CD14-positive monocyte (primary cell): Measurements from ENCODE around the gene PELI2. TPM values are rescaled to one million over a fixed set of nuclear protein-coding genes. Genes with fewer than 3 reads are reported as not detected.

ENCODE experiments used
- DNase-seq, 3 donors: peaks; one replicate each; pipeline ENCODE4 v3.0.0-alpha.2; 2011 to 2022
- H2AFZ ChIP-seq: 2 replicates; pipeline ENCODE4 v1.6.0; 2012; ENCODE audit warnings: mild to moderate bottlenecking, low read depth, low read length, inconsistent platforms; ENCODE audit not compliant: insufficient read depth, poor library complexity, severe bottlenecking
- H3K27ac ChIP-seq, 2 donors: 1 replicate in 1 of 2; 2 replicates in 1 of 2; pipeline ENCODE4 v1.5.1; 2012 to 2013; ENCODE audit warnings: low read length in 2 of 2, control low read depth in 1 of 2, inconsistent platforms in 1 of 2, low read depth in 1 of 2, mild to moderate bottlenecking in 1 of 2
- H3K27me3 ChIP-seq, 2 donors: one replicate each; pipeline versions ENCODE4 v1.6.0 to v1.6.1; 2011 to 2013; ENCODE audit warnings: low read length in 2 of 2; ENCODE audit not compliant: control insufficient read depth in 2 of 2, insufficient read depth in 2 of 2
- H3K36me3 ChIP-seq, 2 donors: replicated peaks in 1 of 2; 1 replicate in 1 of 2; 2 replicates in 1 of 2; pipeline versions ENCODE4 v1.5.1 to v1.6.1; 2012 to 2013; ENCODE audit warnings: low read length in 2 of 2, control low read depth in 1 of 2, inconsistent platforms in 1 of 2, mild to moderate bottlenecking in 1 of 2; ENCODE audit not compliant: insufficient read depth in 2 of 2, control insufficient read depth in 1 of 2
- H3K4me1 ChIP-seq, 2 donors: 1 replicate in 1 of 2; 2 replicates in 1 of 2; pipeline versions ENCODE4 v1.5.1 to v1.6.1; 2012 to 2013; ENCODE audit warnings: low read length in 2 of 2, control low read depth in 1 of 2, inconsistent platforms in 1 of 2, mild to moderate bottlenecking in 1 of 2, moderate library complexity in 1 of 2; ENCODE audit not compliant: insufficient read depth in 2 of 2, control insufficient read depth in 1 of 2
- H3K4me2 ChIP-seq: replicated peaks from 2 replicates; pipeline ENCODE3; 2012; ENCODE audit warnings: low read length, moderate library complexity, mild to moderate bottlenecking; ENCODE audit not compliant: poor library complexity, severe bottlenecking; ENCODE audit errors: extremely low read depth
- H3K4me3 ChIP-seq, 3 experiments: fragments of 200-600 bp in 1 of 3; sonication (generic) in 1 of 3; replicated peaks in 1 of 3; 1 replicate in 2 of 3; 2 replicates in 1 of 3; pipeline ENCODE4 v1.5.1; 2011 to 2013; ENCODE audit warnings: low read length in 3 of 3, mild to moderate bottlenecking in 3 of 3, control low read depth in 2 of 3, low read depth in 2 of 3, inconsistent platforms in 1 of 3, moderate library complexity in 1 of 3
- H3K79me2 ChIP-seq: 2 replicates; pipeline ENCODE4 v1.6.0; 2012; ENCODE audit warnings: mild to moderate bottlenecking, control low read depth, inconsistent platforms, low read length, moderate library complexity; ENCODE audit not compliant: insufficient read depth
- H3K9ac ChIP-seq: 2 replicates; pipeline ENCODE4 v1.6.0; 2017; ENCODE audit warnings: low read length, mild to moderate bottlenecking; ENCODE audit not compliant: insufficient read depth, poor library complexity, severe bottlenecking
- H3K9me3 ChIP-seq, 2 donors: replicated peaks in 1 of 2; 1 replicate in 1 of 2; 2 replicates in 1 of 2; pipeline versions ENCODE4 v1.5.1 to v1.6.1; 2012 to 2013; ENCODE audit warnings: low read length in 2 of 2, control low read depth in 1 of 2; ENCODE audit not compliant: control insufficient read depth in 1 of 2, insufficient read depth in 1 of 2
- H4K20me1 ChIP-seq: 2 replicates; pipeline ENCODE4 v1.6.0; 2012; ENCODE audit warnings: mild to moderate bottlenecking, low read length, control low read depth, moderate library complexity; ENCODE audit not compliant: insufficient read depth
- H3K27ac Mint-ChIP-seq, 7 donors: one replicate each; pipeline ENCODE4 v1.8.0; 2020; ENCODE audit warnings: mild to moderate bottlenecking in 7 of 7, mixed read lengths in 7 of 7, moderate library complexity in 6 of 7, inconsistent platforms in 2 of 7
- H3K27me3 Mint-ChIP-seq, 3 donors: one replicate each; pipeline ENCODE4 v1.8.0; 2021 to 2022; ENCODE audit warnings: low read depth in 3 of 3, mild to moderate bottlenecking in 3 of 3, mixed read lengths in 3 of 3, moderate library complexity in 3 of 3, inconsistent platforms in 1 of 3
- H3K36me3 Mint-ChIP-seq, 2 donors: one replicate each; pipeline ENCODE4 v1.8.0; 2020; ENCODE audit warnings: mixed read lengths in 2 of 2, inconsistent platforms in 1 of 2, mild to moderate bottlenecking in 1 of 2
- H3K4me1 Mint-ChIP-seq: one replicate; pipeline ENCODE4 v1.8.0; 2020; ENCODE audit warnings: mild to moderate bottlenecking, mixed read lengths
- H3K4me3 Mint-ChIP-seq, 2 donors: one replicate each; pipeline ENCODE4 v1.8.0; 2020; ENCODE audit warnings: mild to moderate bottlenecking in 2 of 2, mixed read lengths in 2 of 2, moderate library complexity in 1 of 2
- H3K9me3 Mint-ChIP-seq, 7 donors: one replicate each; pipeline ENCODE4 v1.8.0; 2020 to 2022; ENCODE audit warnings: mixed read lengths in 7 of 7, mild to moderate bottlenecking in 6 of 7, moderate library complexity in 6 of 7, inconsistent platforms in 2 of 7
- CTCF ChIP-seq: fragments of 200-600 bp; IDR thresholded peaks from one replicate; pipeline ENCODE4 v1.8.0; 2022; ENCODE audit warnings: antibody characterized with exemption, mild to moderate bottlenecking
- WGBS: methylation state at CpG from one replicate; pipeline ENCODE4 v1.1.5; 2013; ENCODE audit warnings: missing lambda C conversion rate; ENCODE audit not compliant: insufficient coverage; 5-methylcytosine and 5-hydroxymethylcytosine counted together
- intact Hi-C, 2 donors: fragments of 100-400 bp; cut with micrococcal nuclease; formaldehyde crosslinking; loops; one replicate each; pipeline versions ENCODE4 v1.15.0 to v1.15.1; 2023
- polyA plus RNA-seq, 3 donors: library from polyadenylated mRNA; depleted of rRNA in 1 of 3; unstranded in 2 of 3; stranded (reverse) in 1 of 3; fragments of 300-500 nt in 2 of 3; fragments of >200 nt in 1 of 3; fragmentation: Illumina TruSeq in 2 of 3; gene quantifications; 1 replicate in 2 of 3; 2 replicates in 1 of 3; pipeline ENCODE4 v1.2.3, GENCODE V29; 2012 to 2021

PELI2 gene
- polyA plus RNA-seq, 3 donors: 10.1 to 35.8 (median 12.5) TPM

- DNase-seq: no peak
- Histone ChIP-seq H3K79me2 (peaks cover 99% of the 10 kb centered on the region), H3K4me2 (no peak overlapping the region), H4K20me1 (peaks cover 100% of the 10 kb centered on the region), H3K9me3 (no peaks in the 10 kb centered on the region), H2AFZ (no peak overlapping the region), H3K4me3 (no peak overlapping the region), H3K9ac (no peak overlapping the region), H3K27me3 (no peaks in the 10 kb centered on the region), H3K27ac (no peak overlapping the region), H3K4me1 (peaks cover 12 to 34% of the 10 kb centered on the region in 2 donors), H3K36me3 (no peaks in the 10 kb centered on the region)
- Mint-ChIP-seq H3K4me1 (peaks cover 58% of the 10 kb centered on the region), H3K27me3 (peaks cover 0 to 3% (median 0%) of the 10 kb centered on the region in 3 donors), H3K27ac (no peak overlapping the region), H3K36me3 (peaks cover 2 to 7% of the 10 kb centered on the region in 2 donors), H3K4me3 (no peak overlapping the region), H3K9me3 (no peaks in the 10 kb centered on the region)
- no peak for TF ChIP-seq CTCF
- WGBS: no CpG with 5 or more reads among the region's 4 CpGs
- intact Hi-C loops: no loop called here
These were observed 24.1 kb downstream of the PELI2 start for GRCh38 chr14:56142314-56142713.

- Mint-ChIP-seq H3K4me1 (peaks cover 58% of the 10 kb centered on the region), H3K27me3 (peaks cover 0 to 3% (median 0%) of the 10 kb centered on the region in 3 donors), H3K27ac (no peak overlapping the region), H3K4me3 (no peak overlapping the region), H3K9me3 (no peaks in the 10 kb centered on the region), H3K36me3 (peaks cover 2 to 7% of the 10 kb centered on the region in 2 donors)
- Histone ChIP-seq H3K4me2 (no peak overlapping the region), H3K4me1 (peaks cover 12 to 34% of the 10 kb centered on the region in 2 donors), H3K27ac (no peak overlapping the region), H3K36me3 (no peaks in the 10 kb centered on the region), H2AFZ (no peak overlapping the region), H3K4me3 (no peak overlapping the region), H3K79me2 (peaks cover 99% of the 10 kb centered on the region), H4K20me1 (peaks cover 100% of the 10 kb centered on the region), H3K27me3 (no peaks in the 10 kb centered on the region), H3K9me3 (no peaks in the 10 kb centered on the region), H3K9ac (no peak overlapping the region)
- no peak for TF ChIP-seq CTCF
- no CpG with 5 or more reads among the region's 1 CpG for WGBS
- intact Hi-C loops: no loop called here
- DNase-seq: no peak
These were observed 24.8 kb downstream of the PELI2 start for GRCh38 chr14:56143025-56143424.
